Endothelial cell of umbilical vein (primary cell): ENCODE data around the gene RAB40C. TPM values are rescaled to one million over a fixed set of nuclear protein-coding genes. Genes with fewer than 3 reads are reported as not detected.

Experiments used
- BruUV-seq: library from RNA; stranded (reverse); fragments of 400-500 nt; replicated peaks from 2 replicates; lab custom pipeline; 2021; lab: Mats Ljungman, UMichigan
- CTCF ChIA-PET: fragments of 300-600, 350-600 bp; sonication (Branson Sonifier 250); formaldehyde crosslinking; loops from one replicate; lab custom pipeline; 2021; ENCODE audit warnings: antibody characterized with exemption, inconsistent platforms; lab: Charles Lee
- POLR2A ChIA-PET: fragments of 300-600, 350-600 bp; sonication (Branson Sonifier 250); formaldehyde crosslinking; loops from one replicate; lab custom pipeline; 2021; ENCODE audit warnings: antibody characterized with exemption, inconsistent platforms; lab: Charles Lee
- DNase-seq: peaks from one replicate; pipeline ENCODE4 v3.0.0-alpha.2; 2011; ENCODE audit warnings: low read depth, low spot score
- FAIRE-seq: peaks from 2 replicates; lab custom pipeline; 2011; peaks lifted over from hg19 to GRCh38; lab: Jason Lieb, UNC
- H2AFZ ChIP-seq: 2 replicates; pipeline ENCODE4 v1.6.0; 2012; ENCODE audit warnings: low read depth, low read length, control low read depth, inconsistent platforms
- H3K27ac ChIP-seq: 2 replicates; pipeline ENCODE4 v1.5.1; 2011; ENCODE audit warnings: low read depth, mild to moderate bottlenecking, control low read depth, low read length, moderate library complexity; ENCODE audit not compliant: insufficient read depth
- H3K27me3 ChIP-seq, 2 experiments: 2 replicates each; pipeline versions ENCODE4 v1.6.0 to v1.6.1; 2011; ENCODE audit warnings: low read length in 2 of 2, mixed read lengths in 1 of 2; ENCODE audit not compliant: control insufficient read depth in 2 of 2, insufficient read depth in 2 of 2
- H3K36me3 ChIP-seq, 2 experiments: 2 replicates in 1 of 2; 3 replicates in 1 of 2; pipeline ENCODE4 v1.5.1; 2011; ENCODE audit warnings: low read length in 2 of 2, mild to moderate bottlenecking in 1 of 2, moderate library complexity in 1 of 2; ENCODE audit not compliant: control insufficient read depth in 2 of 2, insufficient read depth in 2 of 2; ENCODE audit errors: extremely low read depth in 1 of 2
- H3K4me1 ChIP-seq: 3 replicates; pipeline ENCODE4 v1.5.1; 2011; ENCODE audit warnings: mild to moderate bottlenecking, low read length; ENCODE audit not compliant: control insufficient read depth, insufficient read depth; ENCODE audit errors: extremely low read depth
- H3K4me2 ChIP-seq: 2 replicates; pipeline ENCODE4 v1.6.1; 2011; ENCODE audit warnings: low read length, control low read depth, mixed read lengths; ENCODE audit not compliant: insufficient read depth
- H3K4me3 ChIP-seq, 3 experiments: fragments of 200-600 bp in 1 of 3; sonication (generic), shearing (Covaris generic) in 1 of 3; replicated peaks in 1 of 3; 2 replicates each; pipeline ENCODE4 v1.5.1; 2011 to 2016; ENCODE audit warnings: control low read depth in 3 of 3, low read length in 3 of 3, mild to moderate bottlenecking in 2 of 3, inconsistent platforms in 1 of 3, low read depth in 1 of 3, moderate library complexity in 1 of 3; ENCODE audit not compliant: insufficient read depth in 1 of 3
- H3K79me2 ChIP-seq: 2 replicates; pipeline ENCODE4 v1.6.0; 2012; ENCODE audit warnings: low read length, inconsistent platforms; ENCODE audit not compliant: control insufficient read depth, insufficient read depth
- H3K9ac ChIP-seq: replicated peaks from 2 replicates; pipeline ENCODE3; 2011; ENCODE audit warnings: low read length, control low read depth; ENCODE audit not compliant: insufficient read depth; ENCODE audit errors: extremely low read depth
- H3K9me1 ChIP-seq: replicated peaks from 3 replicates; pipeline ENCODE4 v1.6.0; 2011; ENCODE audit warnings: mild to moderate bottlenecking, low read length; ENCODE audit not compliant: control insufficient read depth, insufficient read depth; ENCODE audit errors: extremely low read depth
- H3K9me3 ChIP-seq: replicated peaks from 2 replicates; pipeline ENCODE4 v1.5.1; 2012; ENCODE audit warnings: low read length, inconsistent platforms; ENCODE audit not compliant: control insufficient read depth, insufficient read depth
- H4K20me1 ChIP-seq: replicated peaks from 2 replicates; pipeline ENCODE3; 2011; ENCODE audit warnings: mild to moderate bottlenecking, low read length; ENCODE audit not compliant: control insufficient read depth, insufficient read depth; ENCODE audit errors: extremely low read depth
- CTCF ChIP-seq, 2 donors: IDR thresholded peaks; 1 replicate in 1 of 2; 2 replicates in 1 of 2; pipeline ENCODE4 v1.5.1; 2011; ENCODE audit warnings: low read length in 2 of 2, mild to moderate bottlenecking in 2 of 2, moderate library complexity in 2 of 2, control low read depth in 1 of 2, inconsistent platforms in 1 of 2, low read depth in 1 of 2; ENCODE audit not compliant: insufficient read depth in 1 of 2; ENCODE audit errors: extremely low read depth in 1 of 2
- EZH2 ChIP-seq: IDR thresholded peaks from 2 replicates; pipeline ENCODE4 v1.6.1; 2012; ENCODE audit warnings: borderline replicate concordance, low read depth, mild to moderate bottlenecking, moderate library complexity, low read length, inconsistent platforms; ENCODE audit not compliant: severe bottlenecking
- FOS ChIP-seq: IDR thresholded peaks from 2 replicates; pipeline ENCODE4 v1.6.1; 2011; ENCODE audit warnings: mild to moderate bottlenecking, low read length, moderate library complexity, borderline replicate concordance; ENCODE audit not compliant: insufficient read depth
- GATA2 ChIP-seq: IDR thresholded peaks from 2 replicates; pipeline ENCODE4 v1.7.0; 2011; ENCODE audit warnings: low read depth, mild to moderate bottlenecking, moderate library complexity, mixed read lengths, low read length; ENCODE audit not compliant: insufficient read length, insufficient read depth
- JUN ChIP-seq: IDR thresholded peaks from 2 replicates; pipeline ENCODE4 v1.6.1; 2011; ENCODE audit warnings: borderline replicate concordance, low read depth; ENCODE audit not compliant: insufficient read length, insufficient read depth
- MAX ChIP-seq: IDR thresholded peaks from 2 replicates; pipeline ENCODE4 v1.6.1; 2011; ENCODE audit not compliant: insufficient read depth, insufficient read length
- MYC ChIP-seq: IDR thresholded peaks from one replicate; pipeline ENCODE4 v1.6.1; 2011; ENCODE audit warnings: mild to moderate bottlenecking, low read depth, low read length
- POLR2A ChIP-seq: IDR thresholded peaks from 2 replicates; pipeline ENCODE4 v1.6.1; 2012; ENCODE audit warnings: low read depth, mild to moderate bottlenecking, control low read depth, low read length
- POLR2AphosphoS5 ChIP-seq: IDR thresholded peaks from 2 replicates; pipeline ENCODE4 v1.6.1; 2012; ENCODE audit warnings: low read depth, mild to moderate bottlenecking, control low read depth, low read length, moderate library complexity; ENCODE audit not compliant: insufficient read depth
- dilution Hi-C: fragments of 300-500 bp; cut with MboI; formaldehyde crosslinking; loops from one replicate; pipeline ENCODE4 v1.15.0; 2019; ENCODE audit warnings: low sequenced_read_pairs; ENCODE audit not compliant: extremely low pct_ligation_motif_present
- intact Hi-C: fragments of 100-400 bp; cut with micrococcal nuclease; formaldehyde crosslinking; loops from one replicate; pipeline ENCODE4 v1.10.0; 2022
- polyA plus RNA-seq, 4 experiments: library from polyadenylated mRNA; depleted of rRNA in 3 of 4; stranded (reverse) in 3 of 4; unstranded in 1 of 4; fragments of >200 nt; gene quantifications; 2 replicates each; pipeline versions ENCODE4 v1.2.1 to v1.2.3, GENCODE V29; 2011 to 2012; ENCODE audit warnings: missing spikeins in 1 of 4
- total RNA-seq: library from RNA; stranded (reverse); gene quantifications from 2 replicates; pipeline ENCODE4 v1.2.3, GENCODE V29; 2021

Gene RAB40C
- total and polyA plus RNA-seq, 2 donors (not counting 3 experiments of a cell fraction or from before 2014, with no cell fraction given): 12.4 to 18.8 TPM

- H3K4me1 ChIP-seq: no peaks in the 10 kb centered on the region
- POLR2A ChIA-PET: no interaction called here
- peak; percentile 23 for DNase-seq
- intact Hi-C loops (loop anchor here (1.0 kb wide), 2 partner anchors 11 to 79 kb away; no protein-coding TSS in a partner anchor), dilution Hi-C loops (no loop called here)
- no peaks in the 10 kb centered on the region for H3K9me3 ChIP-seq
- BruUV-seq: no TSS peak
- H3K4me3 ChIP-seq: peak overlapping the region; percentile 65 to 80 (median 79)
- TF ChIP-seq GATA2 (no peak), JUN (no peak), FOS (no peak), CTCF (IDR thresholded peaks at IDR 0.05; ENCODE audit: extremely low read depth in 1 of 2, insufficient read depth in 1 of 2, low read depth in 1 of 2, low read length in 2 of 2) (no peak), POLR2A (no peak), MYC (no peak), MAX (no peak), POLR2AphosphoS5 (no peak), EZH2 (no peak)
- H3K9me1 ChIP-seq: no peaks in the 10 kb centered on the region
- H3K79me2 ChIP-seq: peaks cover 18% of the 10 kb centered on the region
- no peaks in the 10 kb centered on the region for H4K20me1 ChIP-seq
- FAIRE-seq: no peak
- H3K4me2 ChIP-seq: peak overlapping the region; percentile 59
- H3K27ac ChIP-seq: peak overlapping the region; percentile 48
- H3K27me3 ChIP-seq: no peaks in the 10 kb centered on the region
- peaks cover 5 to 35% of the 10 kb centered on the region in 2 experiments for H3K36me3 ChIP-seq
- CTCF ChIA-PET: interaction anchor here (0.6 to 1.8 kb wide), 4 partner anchors 8 to 22 kb away, joined by 3 to 6 read pairs (median 4); partner anchors contain the start of genes STUB1 and WDR24
- peak overlapping the region; percentile 81 for H3K9ac ChIP-seq
- no peak overlapping the region for H2AFZ ChIP-seq
Observed at GRCh38 chr16:668519-669171, 78.8 kb downstream of the RAB40C start.
